K562 (cell line): ENCODE data around the gene LCN12. TPM values are rescaled to one million over a fixed set of nuclear protein-coding genes. Genes with fewer than 3 reads are reported as not detected.

Source experiments
- ATAC-seq: fragments of 200-7000 bp; cut with Tn5 transposase; 3 replicates; pipeline ENCODE4 v1.9.1; 2020; ENCODE audit warnings: moderate library complexity
- BruUV-seq: library from RNA; stranded (reverse); fragments of 400-500 nt; replicated peaks from 2 replicates; lab custom pipeline; 2021; lab: Mats Ljungman, UMichigan
- CTCF ChIA-PET: fragments of 300-600 bp; formaldehyde crosslinking; extraction: SDS; loops from one replicate; lab custom pipeline; 2021; ENCODE audit warnings: low intra/inter-chr PET ratio; lab: Yijun Ruan, JAX
- POLR2A ChIA-PET: fragments of 300-600, 350-650 bp; sonication (Branson Sonifier 250); formaldehyde crosslinking; extraction: SDS; loops from one replicate; lab custom pipeline; 2021; ENCODE audit warnings: antibody characterized with exemption, inconsistent platforms; lab: Yijun Ruan, JAX
- DNase-seq, 4 experiments: peaks; one replicate each; pipeline versions ENCODE4 v3.0.0 to v3.0.0-alpha.2; 2011 to 2018; ENCODE audit warnings: low spot score in 3 of 4, mixed read lengths in 3 of 4; ENCODE audit errors: extremely low read depth in 1 of 4
- FAIRE-seq: peaks from 2 replicates; lab custom pipeline; 2011; peaks lifted over from hg19 to GRCh38; lab: Jason Lieb, UNC
- H2AFZ ChIP-seq: 2 replicates; pipeline ENCODE4 v1.6.0; 2011; ENCODE audit warnings: low read depth, low read length, control low read depth, inconsistent platforms
- H3K27ac ChIP-seq: fragments of 200-600 bp; 3 replicates; pipeline ENCODE4 v1.8.0; 2011; ENCODE audit warnings: low read depth, mild to moderate bottlenecking, control low read depth, inconsistent platforms, low read length, moderate library complexity, mixed read lengths; ENCODE audit errors: extremely low read depth
- H3K27me3 ChIP-seq, 2 experiments: fragments of 300-600 bp in 1 of 2; 2 replicates in 1 of 2; 3 replicates in 1 of 2; pipeline versions ENCODE4 v1.6.0 to v1.8.0; 2011; ENCODE audit warnings: inconsistent platforms in 2 of 2, low read length in 2 of 2, mild to moderate bottlenecking in 1 of 2, mixed read lengths in 1 of 2, moderate library complexity in 1 of 2; ENCODE audit not compliant: control insufficient read depth in 2 of 2, insufficient read depth in 2 of 2
- H3K36me3 ChIP-seq: fragments of 300-600 bp; 3 replicates; pipeline ENCODE4 v1.8.0; 2011; ENCODE audit warnings: mild to moderate bottlenecking, low read length, inconsistent platforms; ENCODE audit not compliant: control insufficient read depth, insufficient read depth
- H3K4me1 ChIP-seq, 2 experiments: fragments of 200-600 bp in 1 of 2; replicated peaks in 1 of 2; 2 replicates in 1 of 2; 3 replicates in 1 of 2; pipeline versions ENCODE4 v1.5.1 to v1.8.0; 2011; ENCODE audit warnings: inconsistent platforms in 2 of 2, low read length in 2 of 2, mild to moderate bottlenecking in 1 of 2, mixed read lengths in 1 of 2, moderate library complexity in 1 of 2; ENCODE audit not compliant: control insufficient read depth in 2 of 2, insufficient read depth in 2 of 2
- H3K4me2 ChIP-seq: 2 replicates; pipeline ENCODE4 v1.6.1; 2011; ENCODE audit warnings: low read length, control low read depth, inconsistent platforms, mixed read lengths; ENCODE audit not compliant: insufficient read depth
- H3K4me3 ChIP-seq: fragments of 200-600 bp; sonication (generic), shearing (Covaris generic); 2 replicates; pipeline ENCODE4 v1.5.1; 2016; ENCODE audit warnings: control low read depth, inconsistent platforms
- H3K79me2 ChIP-seq: fragments of 200-600 bp; 3 replicates; pipeline ENCODE4 v1.8.0; 2011; ENCODE audit warnings: low read length, inconsistent platforms; ENCODE audit not compliant: control insufficient read depth, insufficient read depth
- H3K9ac ChIP-seq, 2 experiments: 2 replicates each; pipeline versions ENCODE4 v1.6.0 to v1.6.1; 2011; ENCODE audit warnings: low read depth in 2 of 2, low read length in 2 of 2, control low read depth in 1 of 2, inconsistent platforms in 1 of 2, mild to moderate bottlenecking in 1 of 2, mixed read lengths in 1 of 2; ENCODE audit not compliant: insufficient read depth in 1 of 2
- H3K9me1 ChIP-seq: one replicate; pipeline ENCODE4 v1.6.0; 2011; ENCODE audit warnings: inconsistent platforms, mild to moderate bottlenecking, low read length, moderate library complexity; ENCODE audit not compliant: control insufficient read depth, insufficient read depth
- H3K9me3 ChIP-seq: replicated peaks from 2 replicates; pipeline ENCODE4 v1.5.1; 2011; ENCODE audit warnings: low read depth, low read length, inconsistent platforms; ENCODE audit not compliant: control insufficient read depth, insufficient read depth
- H4K20me1 ChIP-seq: replicated peaks from 2 replicates; pipeline ENCODE4 v1.6.1; 2011; ENCODE audit warnings: low read length, inconsistent platforms, mixed read lengths; ENCODE audit not compliant: control insufficient read depth, insufficient read depth
- EHMT2 ChIP-seq: fragments of 450-650 bp; IDR thresholded peaks from 2 replicates; pipeline ENCODE4 v1.6.1; 2018; ENCODE audit warnings: antibody characterized with exemption
- POLR2G ChIP-seq: fragments of 200-400 bp; formaldehyde crosslinking; IDR thresholded peaks from 2 replicates; pipeline ENCODE4 v1.6.1; 2017; ENCODE audit warnings: low read depth, mild to moderate bottlenecking, antibody characterized with exemption, low read length, moderate library complexity
- RBFOX2 ChIP-seq: fragments of 200-400 bp; formaldehyde crosslinking; IDR thresholded peaks from 2 replicates; pipeline ENCODE4 v1.6.1; 2017; ENCODE audit warnings: low read depth, mild to moderate bottlenecking, low read length, moderate library complexity
- RHOXF2B ChIP-seq: fragments of 250-450 bp; sonication (Bioruptor Pico); conservative IDR thresholded peaks from 2 replicates; pipeline ENCODE4 v1.5.1; 2021
- TRIM25 ChIP-seq: fragments of 450-650 bp; IDR thresholded peaks from 2 replicates; pipeline ENCODE4 v1.7.0; 2016; ENCODE audit warnings: borderline replicate concordance
- ZFP91 ChIP-seq: sonication (generic); formaldehyde crosslinking; IDR thresholded peaks from 2 replicates; pipeline ENCODE4 v1.8.0; 2022; ENCODE audit warnings: mild to moderate bottlenecking, missing genetic modification reagents
- ZNF24 ChIP-seq: fragments of 450-650 bp; IDR thresholded peaks from 2 replicates; pipeline ENCODE4 v1.6.1; 2016
- ZNF311 ChIP-seq: fragments of 250-450 bp; sonication (Bioruptor Pico); IDR thresholded peaks from 2 replicates; pipeline ENCODE4 v1.4.0; 2020; ENCODE audit warnings: mild to moderate bottlenecking, moderate library complexity
- WGBS: fragments of 100-300 bp; shearing (Covaris generic); methylation state at CpG from one replicate; pipeline ENCODE4 v1.1.6; 2016; ENCODE audit warnings: low coverage, mixed read lengths; ENCODE audit not compliant: insufficient coverage; ENCODE audit errors: missing lambda C conversion rate; 5-methylcytosine and 5-hydroxymethylcytosine counted together
- in situ Hi-C: fragments of 300-500 bp; cut with MboI; formaldehyde crosslinking; loops from 4 replicates; pipeline ENCODE4 v1.15.0; 2018; ENCODE audit warnings: inconsistent platforms, mixed read lengths
- intact Hi-C: fragments of 100-400 bp; cut with micrococcal nuclease; formaldehyde crosslinking; loops from 2 replicates; pipeline ENCODE4 v1.14.2; 2022
- polyA plus RNA-seq, 8 experiments: library from polyadenylated mRNA; depleted of rRNA in 4 of 8; stranded (reverse) in 5 of 8; unstranded in 3 of 8; fragments of >200 nt; fragmentation: Nextera tagmentation in 2 of 8; fragmentation: Illumina TruSeq in 1 of 8; extraction: Ambion mirVana in 2 of 8; extraction: Trizol in 1 of 8; gene quantifications; 2 replicates each; pipeline versions ENCODE4 v1.2.1 to v1.2.3, GENCODE V29; 2011 to 2014; ENCODE audit warnings: inconsistent platforms in 1 of 8, missing spikeins in 1 of 8
- total RNA-seq, 7 experiments: library from RNA; depleted of rRNA in 6 of 7; stranded (reverse); fragments of >200 nt in 6 of 7; fragmentation: Illumina TruSeq in 2 of 7; extraction: Trizol in 2 of 7; gene quantifications; 2 replicates each; pipeline versions ENCODE4 v1.2.1 to v1.2.3, GENCODE V29; 2011 to 2021; ENCODE audit warnings: low replicate concordance in 1 of 7

Gene LCN12
- total and polyA plus RNA-seq, 9 of the 15 experiments (the other 6 are each of a cell fraction or from before 2014, with no cell fraction given), result 0.05 TPM; not detected in 8

- no peak overlapping the region for H2AFZ ChIP-seq
- no peaks in the 10 kb centered on the region for H4K20me1 ChIP-seq
- intact Hi-C loops (no loop called here), in situ Hi-C loops (no loop called here)
- H3K79me2 ChIP-seq, result peaks cover 26% of the 10 kb centered on the region
- H3K27ac ChIP-seq, result no peak overlapping the region
- no peak overlapping the region for H3K9ac ChIP-seq
- H3K9me1 ChIP-seq, result peaks cover 3% of the 10 kb centered on the region
- peaks cover 57% of the 10 kb centered on the region; the same call in 2 of the 3 replicates for H3K36me3 ChIP-seq
- no peaks in the 10 kb centered on the region for H3K27me3 ChIP-seq
- H3K9me3 ChIP-seq, result no peaks in the 10 kb centered on the region
- no peak for DNase-seq
- ChIA-PET POLR2A (interaction anchor here (0.6 to 1.8 kb wide), 3 partner anchors 13 to 56 kb away, joined by 3 to 4 read pairs (median 3); no protein-coding TSS in a partner anchor), CTCF (no interaction called here)
- no peak for ATAC-seq
- no peak for FAIRE-seq
- H3K4me2 ChIP-seq, result no peak overlapping the region
- TF ChIP-seq ZFP91 (CRISPR knock-in tag) (no peak), ZNF24 (no peak), RBFOX2 (peak; percentile 59), EHMT2 (no peak), ZNF311 (CRISPR knock-in tag) (no peak), TRIM25 (no peak), POLR2G (peak; percentile 67; the same call in 1 of the 2 replicates), RHOXF2B (CRISPR knock-in tag) (no peak)
- H3K4me1 ChIP-seq, result peaks cover 7 to 55% of the 10 kb centered on the region in 2 experiments; a peak in 4 of 5 replicates
- BruUV-seq, result no TSS peak
- 97% methylated on average over 23 of the region's 28 CpGs for WGBS
- H3K4me3 ChIP-seq, result no peak overlapping the region
Measured at GRCh38 chr9:136939431-136939995, 12.6 kb upstream of the LCN12 start.
